Astrocyte of the spinal cord (primary cell): ENCODE measurements around the gene STX4.

ENCODE experiments used
- DNase-seq: peaks from one replicate; pipeline ENCODE4 v3.0.0; 2011; ENCODE audit warnings: low read depth, low spot score
- H3K4me3 ChIP-seq: 2 replicates; pipeline ENCODE4 v1.5.1; 2011; ENCODE audit warnings: low read depth, mild to moderate bottlenecking, low read length, moderate library complexity
- in situ Hi-C: cut with HindIII; loops from 2 replicates; pipeline ENCODE4 v1.10.0; 2017; ENCODE audit warnings: low sequenced_read_pairs
- TF ChIP-seq, protein P1 (sequence below): IDR thresholded peaks from 2 replicates; pipeline ENCODE4 v1.5.1; 2012; ENCODE audit warnings: low read depth, mild to moderate bottlenecking, low read length, inconsistent platforms

Gene STX4

DNA sequence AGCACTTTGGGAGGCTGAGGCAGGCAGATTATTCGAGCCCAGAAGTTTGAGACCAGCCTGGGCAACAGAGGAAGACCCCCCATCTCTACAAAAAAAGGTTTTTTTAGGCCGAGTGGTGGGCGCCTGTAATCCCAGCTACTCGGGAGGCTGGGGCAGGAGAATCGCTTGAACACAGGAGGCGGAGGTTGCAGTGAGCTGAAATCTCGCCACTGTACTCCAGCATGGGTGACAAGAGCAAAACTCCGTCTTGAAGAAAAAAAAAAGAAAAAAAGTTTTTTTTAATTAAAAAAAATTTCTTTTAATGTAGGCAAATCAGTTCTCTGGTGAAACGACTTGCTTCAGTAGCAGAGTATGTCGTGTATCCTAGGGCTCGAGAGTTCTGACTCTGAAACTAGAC, 37.4 kb upstream of the STX4 start:
- in situ Hi-C loops, result no loop called here
- no peak overlapping the region for H3K4me3 ChIP-seq
- DNase-seq, result no peak
- TF ChIP-seq, protein P1, sequence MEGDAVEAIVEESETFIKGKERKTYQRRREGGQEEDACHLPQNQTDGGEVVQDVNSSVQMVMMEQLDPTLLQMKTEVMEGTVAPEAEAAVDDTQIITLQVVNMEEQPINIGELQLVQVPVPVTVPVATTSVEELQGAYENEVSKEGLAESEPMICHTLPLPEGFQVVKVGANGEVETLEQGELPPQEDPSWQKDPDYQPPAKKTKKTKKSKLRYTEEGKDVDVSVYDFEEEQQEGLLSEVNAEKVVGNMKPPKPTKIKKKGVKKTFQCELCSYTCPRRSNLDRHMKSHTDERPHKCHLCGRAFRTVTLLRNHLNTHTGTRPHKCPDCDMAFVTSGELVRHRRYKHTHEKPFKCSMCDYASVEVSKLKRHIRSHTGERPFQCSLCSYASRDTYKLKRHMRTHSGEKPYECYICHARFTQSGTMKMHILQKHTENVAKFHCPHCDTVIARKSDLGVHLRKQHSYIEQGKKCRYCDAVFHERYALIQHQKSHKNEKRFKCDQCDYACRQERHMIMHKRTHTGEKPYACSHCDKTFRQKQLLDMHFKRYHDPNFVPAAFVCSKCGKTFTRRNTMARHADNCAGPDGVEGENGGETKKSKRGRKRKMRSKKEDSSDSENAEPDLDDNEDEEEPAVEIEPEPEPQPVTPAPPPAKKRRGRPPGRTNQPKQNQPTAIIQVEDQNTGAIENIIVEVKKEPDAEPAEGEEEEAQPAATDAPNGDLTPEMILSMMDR, result no peak

DNA sequence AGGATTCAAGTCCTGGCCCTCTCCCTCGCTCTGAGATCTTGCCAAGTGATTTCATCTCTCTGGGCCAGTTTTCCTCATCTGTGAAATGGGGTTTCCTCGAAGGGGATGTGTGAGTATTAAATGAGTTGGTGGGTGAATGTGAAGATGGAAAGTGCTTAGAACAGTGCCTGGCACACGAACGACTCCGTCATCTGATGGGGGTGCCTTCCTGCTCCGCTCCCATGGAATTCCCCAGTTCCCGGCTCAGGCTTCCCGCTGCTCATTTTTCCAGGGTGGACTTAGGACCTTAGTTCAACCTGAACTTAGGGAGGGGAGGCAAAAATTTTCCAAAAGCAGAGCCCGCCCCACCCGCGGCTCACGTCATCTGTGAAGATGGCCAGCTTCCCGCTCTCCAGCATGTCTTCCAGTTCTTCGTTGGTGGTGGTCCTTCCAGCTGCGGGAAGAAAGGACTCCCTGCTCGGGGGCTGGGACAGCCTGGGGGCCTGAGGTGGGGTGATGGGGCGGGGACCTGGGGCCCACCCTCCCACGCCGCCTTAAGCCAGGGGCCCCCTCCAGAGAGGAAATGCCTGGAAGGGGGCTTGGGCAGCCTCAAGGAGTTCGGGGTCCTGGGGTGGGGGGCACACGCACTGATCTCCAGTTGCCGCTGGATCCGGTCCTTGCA, 36.9 kb upstream of the STX4 start:
- TF ChIP-seq, protein P1, result no peak
- DNase-seq, result no peak
- in situ Hi-C loops, result no loop called here
- H3K4me3 ChIP-seq, result peak overlapping the region; percentile 46

GRCh38 chr16:30996985-30997724, 36.2 kb upstream of the STX4 start:
- H3K4me3 ChIP-seq, result peak overlapping the region; percentile 46
- in situ Hi-C loops, result no loop called here
- peak; percentile 53 for DNase-seq
- TF ChIP-seq, protein P1, result no peak

DNA sequence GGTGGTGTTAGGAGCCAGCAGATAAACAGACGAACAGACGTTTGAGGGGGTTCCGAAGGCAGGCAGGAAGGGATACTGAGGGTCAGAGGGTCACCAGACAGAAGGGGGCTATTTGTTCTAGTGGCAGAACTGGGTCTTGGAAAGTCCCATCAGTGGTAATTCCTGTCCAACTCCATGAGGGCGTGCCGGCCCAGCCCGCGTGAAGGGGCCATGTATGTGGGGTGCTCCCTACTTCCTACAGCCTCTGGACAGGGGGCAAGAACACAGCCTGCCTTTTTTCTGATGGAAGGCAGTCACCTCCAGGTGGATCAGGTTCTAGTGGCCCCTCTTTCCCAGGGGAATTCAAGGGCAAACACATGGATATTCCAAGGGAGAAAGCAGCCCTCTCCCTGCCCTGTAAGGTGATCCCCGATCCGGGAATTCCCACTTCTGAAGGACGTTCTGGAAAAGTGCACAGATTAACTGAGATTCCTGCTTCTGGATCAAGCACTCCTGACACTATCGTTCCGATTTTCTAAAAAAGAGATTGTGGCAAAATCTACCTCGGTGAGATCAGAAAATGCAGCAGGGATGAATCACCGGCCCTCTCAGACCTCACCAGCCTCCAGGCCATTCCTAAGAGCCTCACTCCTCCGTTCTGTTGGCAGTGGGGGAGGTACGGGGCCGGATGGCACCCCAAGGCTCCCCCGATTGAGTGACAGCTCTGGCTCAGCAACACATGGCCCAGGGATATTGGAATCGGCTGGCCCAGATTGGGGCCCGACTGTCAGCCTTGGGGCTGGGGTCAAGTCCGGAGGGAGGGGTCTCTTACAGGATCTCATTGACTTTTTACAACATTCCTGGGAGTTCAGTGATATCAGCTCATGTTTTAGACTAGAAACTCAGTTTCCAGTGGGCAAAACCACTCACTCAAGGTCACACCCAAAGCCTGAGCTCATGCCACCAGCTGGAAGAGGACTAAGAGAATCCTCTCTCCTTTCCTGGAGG, 35.3 kb upstream of the STX4 start:
- in situ Hi-C loops, result no loop called here
- H3K4me3 ChIP-seq, result peak overlapping the region; percentile 36
- TF ChIP-seq, protein P1, result no peak
- DNase-seq, result peak; percentile 77

- no peak overlapping the region for H3K4me3 ChIP-seq
- in situ Hi-C loops, result no loop called here
- TF ChIP-seq, protein P1, result no peak
- no peak for DNase-seq
These were observed 34.3 kb upstream of the STX4 start for GRCh38 chr16:30998852-30999761.
